DMS153 treated with DMSO at 0.1 percent for 48 hours (cell line): ENCODE data around the gene CHKA.

Experiments
- DNase-seq: peaks from one replicate; lab custom pipeline; 2025; ENCODE audit not compliant: unreplicated experiment; lab: John Stamatoyannopoulos, UW

Gene CHKA

DNA sequence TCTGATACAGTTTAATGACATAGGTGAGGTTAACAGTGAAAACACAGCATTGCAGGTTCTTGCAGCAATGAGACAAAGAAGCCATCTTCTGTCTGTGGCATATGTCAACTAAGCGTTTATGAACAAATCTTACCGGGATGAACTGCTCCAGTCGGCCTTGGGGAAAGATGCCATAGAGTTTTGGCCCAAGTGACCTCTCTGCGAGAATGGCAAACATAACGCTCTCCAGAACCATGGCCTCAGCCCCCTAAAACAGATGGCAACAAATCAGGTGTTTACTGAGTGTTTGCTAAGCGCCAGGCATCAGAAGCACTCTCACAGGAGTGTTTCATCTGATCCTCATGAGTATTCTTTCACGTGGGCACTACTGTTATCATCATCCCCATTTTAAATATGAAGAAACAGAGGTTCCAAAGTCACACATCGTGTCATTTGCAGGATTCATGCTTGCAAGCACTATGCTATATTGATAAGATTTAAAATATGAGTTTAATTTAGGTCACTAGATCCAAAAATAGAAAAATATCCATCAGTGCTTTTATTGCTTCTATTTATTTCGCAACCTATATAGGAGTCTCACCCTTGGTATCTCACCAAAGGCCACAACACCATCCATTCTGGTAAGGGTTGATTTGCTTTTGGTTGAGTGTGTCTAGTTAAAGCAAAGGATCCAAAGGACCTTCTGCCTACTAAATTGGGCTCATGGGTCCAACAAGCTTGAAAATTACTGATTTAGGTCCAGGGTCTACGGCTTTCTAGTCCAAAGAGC, 46.4 kb downstream of the CHKA start:
- DNase-seq, result no peak

DNA sequence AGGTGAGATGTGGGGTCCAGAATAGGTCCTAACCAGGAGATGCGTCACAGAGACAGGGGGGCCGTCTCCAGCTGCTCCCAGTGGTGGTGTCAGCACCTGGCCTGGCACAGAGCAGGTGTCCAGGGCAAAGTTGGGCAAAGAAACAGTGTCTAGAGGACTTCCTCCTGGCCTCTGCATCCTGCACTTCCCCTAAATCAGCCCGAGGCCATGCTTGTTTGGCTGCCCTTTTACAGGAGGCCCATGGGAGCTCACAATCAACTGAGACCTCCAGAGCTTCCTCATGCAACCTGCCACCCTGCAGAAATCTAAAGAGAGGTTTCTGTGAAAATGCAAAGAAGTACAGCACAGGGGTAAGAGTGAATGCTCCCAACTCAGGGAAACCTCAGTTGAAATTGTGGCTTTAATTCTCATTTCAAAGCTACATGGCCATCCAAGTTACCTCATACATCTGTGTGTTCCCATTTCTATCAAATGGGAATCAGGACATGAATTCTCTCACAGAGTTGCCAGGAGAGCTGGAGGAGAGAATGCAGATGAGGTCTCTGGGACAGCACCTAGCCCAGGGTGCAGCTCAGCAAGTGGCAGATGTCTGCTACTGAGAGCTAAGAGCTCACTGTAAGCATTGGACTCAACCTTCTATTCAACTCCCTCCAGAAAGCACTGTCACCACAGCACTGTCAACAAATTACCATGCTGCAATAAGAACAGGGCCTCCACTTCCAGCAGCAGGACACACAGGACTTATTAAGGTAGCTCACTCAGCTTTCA, 49.7 kb downstream of the CHKA start:
- no peak for DNase-seq

DNA sequence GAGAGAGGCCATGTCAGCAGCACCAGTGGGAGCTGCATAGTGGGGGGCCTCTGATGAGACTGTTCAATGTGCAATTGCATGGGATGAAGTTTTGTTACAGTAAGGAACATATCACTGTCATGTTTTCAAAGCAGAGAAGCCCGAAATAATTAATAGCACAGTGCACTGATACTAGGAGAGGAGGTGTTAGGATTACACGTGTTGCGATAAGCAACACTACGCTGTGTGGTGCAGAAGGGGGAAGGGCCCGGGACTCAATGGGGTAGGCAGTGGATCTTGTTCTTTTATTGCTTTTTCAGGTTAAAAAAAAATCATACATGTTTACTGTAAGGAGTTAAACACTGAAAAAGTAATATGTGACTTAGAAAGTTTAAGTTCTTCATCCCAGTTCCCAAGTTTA, 53.2 kb downstream of the CHKA start:
- DNase-seq, result no peak

DNA sequence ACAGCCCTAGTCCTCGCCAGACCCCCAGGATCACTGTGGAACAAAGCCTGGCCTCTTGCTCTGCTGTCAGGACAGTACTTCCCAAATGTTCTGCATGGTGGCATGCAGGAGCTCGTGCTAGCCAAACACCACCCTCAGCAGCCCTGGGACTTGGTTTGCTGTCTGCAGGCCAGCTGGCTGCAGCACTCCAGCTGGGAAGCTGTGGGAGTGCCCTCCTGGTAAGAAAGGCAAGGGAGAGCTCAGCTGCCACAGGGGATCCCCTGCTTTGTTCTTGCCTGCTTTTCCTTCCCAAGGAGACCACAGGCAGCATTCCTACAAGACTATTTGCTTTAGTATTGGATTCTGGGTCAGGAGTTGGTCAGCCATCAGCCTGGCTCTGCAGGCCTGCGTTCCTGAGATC, 54.4 kb downstream of the CHKA start:
- DNase-seq, result no peak

DNA sequence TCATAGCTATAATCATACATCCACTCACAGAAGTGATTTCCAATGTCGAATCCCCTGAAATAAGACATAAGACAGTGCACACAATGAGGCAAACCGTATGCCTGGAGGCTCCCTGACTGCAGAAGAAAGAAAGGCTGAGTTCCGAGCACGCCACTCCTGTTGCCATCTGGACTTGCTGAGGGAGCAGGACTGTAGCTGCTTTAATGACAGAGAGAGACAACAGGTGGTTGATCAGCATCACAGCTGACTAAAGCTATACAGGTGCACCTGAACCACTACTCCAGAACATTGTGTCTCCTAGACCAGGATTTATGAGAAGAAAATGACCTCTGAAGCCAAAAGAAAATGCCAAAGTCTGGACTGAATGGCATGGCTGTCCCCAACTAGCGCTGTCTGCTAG, 55.3 kb downstream of the CHKA start:
- no peak for DNase-seq

DNA sequence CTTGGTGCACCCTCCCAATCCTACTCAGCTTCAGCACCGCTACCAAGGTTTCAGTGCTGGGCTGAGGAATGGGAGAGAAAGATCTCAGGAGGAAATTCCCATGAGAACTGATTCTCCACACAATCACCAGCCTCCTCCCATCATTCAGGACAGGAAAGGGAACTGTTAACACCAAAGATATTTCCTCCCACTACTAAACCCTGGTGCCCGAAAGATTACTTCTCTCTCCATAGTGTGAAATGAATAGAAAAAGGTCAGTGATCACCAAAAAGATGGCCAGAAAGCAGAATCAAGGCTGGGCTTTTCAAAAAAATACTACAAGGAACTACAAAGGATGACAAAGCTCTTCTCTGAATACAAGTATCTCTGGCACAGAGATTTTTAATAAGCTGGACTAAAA, 56.3 kb downstream of the CHKA start:
- no peak for DNase-seq

DNA sequence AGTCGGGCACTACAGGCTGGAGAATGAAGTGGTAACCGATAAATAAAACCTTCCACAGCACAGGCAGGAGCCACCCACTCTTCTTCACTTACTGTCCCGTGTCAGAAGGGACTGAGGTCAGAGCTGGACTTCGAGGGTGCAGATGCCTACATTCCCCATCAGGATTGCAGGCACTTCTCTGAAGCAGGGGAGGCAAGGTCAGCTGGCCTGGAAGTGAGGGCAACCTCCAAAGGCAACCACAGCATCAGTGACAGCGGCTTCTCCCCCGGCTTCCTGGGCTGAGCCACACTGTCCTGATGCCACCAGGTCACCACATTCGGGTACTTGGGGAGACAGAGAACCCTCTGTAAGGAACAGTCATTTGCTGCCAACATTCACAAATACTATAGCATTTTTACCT, 59.7 kb downstream of the CHKA start:
- DNase-seq, result no peak

DNA sequence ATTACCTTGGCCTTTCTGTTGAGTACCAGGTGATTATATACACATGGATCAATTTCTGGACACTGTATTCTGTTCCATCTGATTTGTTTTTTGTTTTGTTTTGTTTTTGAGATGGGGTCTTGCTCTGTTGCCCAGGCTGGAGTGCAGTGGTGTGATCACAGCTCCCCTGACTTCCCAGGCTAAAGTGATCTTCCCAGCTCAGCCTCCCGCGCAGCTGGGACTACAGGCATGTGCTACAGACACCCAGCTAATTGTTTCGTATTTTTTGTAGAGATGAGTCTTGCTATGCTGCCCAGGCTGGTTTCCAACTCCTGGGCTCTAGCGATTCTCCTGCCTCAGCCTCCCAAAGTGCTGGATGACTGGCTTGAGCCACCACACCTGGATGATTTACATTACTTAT, 63.4 kb downstream of the CHKA start:
- no peak for DNase-seq

DNA sequence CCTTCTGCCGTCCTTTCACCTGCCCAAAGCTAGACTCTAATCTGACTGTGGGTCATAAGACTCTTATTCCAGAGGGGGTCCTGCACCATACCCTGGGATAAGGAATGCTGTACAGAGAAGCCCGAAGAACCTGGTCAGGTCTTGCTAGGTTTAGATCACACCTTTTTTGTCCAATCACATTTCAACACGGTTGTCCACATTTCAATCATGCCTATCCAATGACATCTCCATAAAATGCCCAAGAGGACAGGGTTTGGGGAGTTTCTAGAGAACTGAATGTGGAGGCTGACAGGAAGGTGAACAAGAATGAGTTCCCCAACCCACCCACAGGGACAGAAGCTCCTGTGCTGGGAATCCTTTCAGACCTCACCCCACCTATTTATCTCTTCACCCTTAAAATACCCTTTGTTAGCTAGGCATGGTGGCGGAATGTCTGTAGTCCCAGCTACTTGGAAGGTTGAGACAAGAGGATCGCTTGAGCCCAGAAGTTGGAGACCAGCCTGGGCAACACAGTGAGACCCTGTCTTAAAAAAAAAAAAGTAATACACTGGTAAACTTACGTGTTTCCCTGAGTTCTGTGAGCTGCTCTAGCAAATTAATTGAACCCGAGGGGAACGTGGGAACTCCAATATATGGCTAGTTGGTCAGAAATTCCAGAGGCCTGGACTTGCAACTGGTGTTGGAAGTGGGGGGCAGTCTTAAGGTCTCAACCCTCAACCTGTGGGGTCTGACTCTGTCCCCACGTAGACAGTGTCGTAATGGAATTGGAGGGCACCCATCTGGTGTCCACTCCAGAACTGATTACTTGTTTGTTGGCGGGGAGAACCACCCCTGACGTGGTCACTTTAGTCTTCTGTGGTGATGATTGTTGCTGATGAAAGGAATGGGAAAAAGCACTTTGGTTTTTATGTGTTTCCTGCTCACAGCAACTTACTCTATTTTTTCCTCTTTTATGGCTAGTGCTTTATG, 64.6 kb downstream of the CHKA start:
- DNase-seq, result no peak

DNA sequence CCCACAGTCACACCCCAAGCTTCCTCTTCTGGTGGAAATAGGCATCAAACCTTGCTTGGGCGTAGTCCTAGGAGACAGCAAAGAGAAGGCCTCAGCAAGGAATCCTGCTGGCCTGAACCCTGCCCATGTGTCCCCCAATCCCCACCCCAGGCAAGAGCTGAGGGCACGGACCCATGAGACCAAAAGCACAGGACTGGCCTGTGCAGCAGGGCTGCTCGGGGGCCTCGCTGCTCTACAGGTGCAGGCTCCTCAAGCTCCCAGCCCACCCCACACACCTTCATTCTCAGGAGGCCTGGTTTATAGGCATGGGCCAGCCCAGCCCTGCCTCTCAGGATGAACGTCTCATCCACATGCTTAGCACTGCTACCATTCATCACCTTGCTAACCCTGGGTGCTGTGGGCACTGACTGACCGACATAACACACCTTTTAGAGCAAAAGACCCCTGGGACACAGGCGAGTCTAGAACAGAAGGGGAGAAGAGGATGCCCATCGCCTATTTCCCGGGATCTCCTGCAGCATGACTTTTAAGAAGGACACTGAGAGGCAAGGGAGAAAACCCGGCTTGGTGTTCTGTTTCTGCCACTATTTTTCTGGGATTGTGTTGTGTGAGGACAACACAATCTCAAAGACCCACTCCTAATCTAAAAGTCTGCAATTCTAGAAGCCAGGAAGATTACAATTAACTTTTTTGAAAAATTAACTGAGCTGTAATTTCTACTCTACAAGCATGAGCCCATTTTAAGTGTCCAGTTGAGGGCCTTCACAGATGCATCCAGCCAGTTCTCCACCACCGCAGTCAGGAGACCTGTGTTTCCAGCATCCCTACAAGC, 67.0 kb downstream of the CHKA start:
- no peak for DNase-seq

DNA sequence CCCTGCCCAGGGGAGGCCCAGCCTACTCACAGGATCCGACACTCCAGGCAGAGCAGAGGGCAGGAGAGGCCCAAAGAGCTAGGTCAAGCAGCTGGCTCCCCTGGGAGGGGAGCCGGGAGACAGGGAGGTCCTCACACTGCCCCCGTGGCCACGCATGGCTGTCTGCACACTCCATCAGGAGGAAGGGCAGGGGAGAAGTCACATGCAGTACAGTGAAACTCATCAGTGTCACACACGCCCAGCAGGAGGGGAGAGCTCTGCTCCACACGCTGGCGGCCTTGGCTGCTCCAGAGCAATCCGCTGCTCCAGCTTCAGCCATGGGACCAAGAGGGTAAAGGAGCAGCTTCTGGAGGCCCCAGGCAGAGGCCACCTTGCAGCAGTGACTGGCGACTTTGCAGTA, 68.1 kb downstream of the CHKA start:
- no peak for DNase-seq

DNA sequence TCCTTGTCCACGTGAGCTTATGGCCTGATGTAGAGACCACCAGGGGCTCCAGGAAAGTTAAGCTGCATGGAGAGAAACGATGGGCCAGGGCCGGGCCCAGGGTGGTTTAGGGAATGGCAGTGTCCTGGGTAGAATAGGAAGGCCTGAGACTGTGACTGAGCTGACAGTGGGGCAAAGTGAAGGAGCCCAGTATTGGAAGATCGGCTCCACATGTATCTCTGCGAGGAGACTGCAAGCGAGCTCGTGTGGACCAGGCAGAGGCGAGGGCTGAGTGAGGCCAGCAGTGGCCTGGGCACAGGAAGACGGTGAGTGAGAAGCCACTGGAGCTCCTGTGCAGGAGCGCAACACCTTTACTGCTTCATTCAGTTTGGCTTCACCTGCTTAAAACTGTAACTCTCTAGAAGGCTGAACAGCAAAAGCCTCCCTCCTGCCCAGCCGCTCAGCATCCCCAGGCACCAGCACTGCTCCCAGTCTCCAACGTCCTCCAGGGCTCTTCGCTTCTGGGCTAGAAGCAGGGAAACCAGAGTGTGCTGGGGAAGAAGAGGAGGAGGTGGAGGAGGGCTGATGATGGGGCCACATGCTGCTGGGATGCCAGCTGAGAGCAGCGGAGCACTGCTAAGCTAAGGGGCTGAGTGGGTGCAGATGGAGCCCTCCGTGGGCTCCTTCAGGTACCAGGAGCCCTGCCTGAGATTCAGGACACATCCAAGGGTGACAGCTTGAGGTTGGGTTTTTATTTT, 68.9 kb downstream of the CHKA start:
- DNase-seq, result no peak

DNA sequence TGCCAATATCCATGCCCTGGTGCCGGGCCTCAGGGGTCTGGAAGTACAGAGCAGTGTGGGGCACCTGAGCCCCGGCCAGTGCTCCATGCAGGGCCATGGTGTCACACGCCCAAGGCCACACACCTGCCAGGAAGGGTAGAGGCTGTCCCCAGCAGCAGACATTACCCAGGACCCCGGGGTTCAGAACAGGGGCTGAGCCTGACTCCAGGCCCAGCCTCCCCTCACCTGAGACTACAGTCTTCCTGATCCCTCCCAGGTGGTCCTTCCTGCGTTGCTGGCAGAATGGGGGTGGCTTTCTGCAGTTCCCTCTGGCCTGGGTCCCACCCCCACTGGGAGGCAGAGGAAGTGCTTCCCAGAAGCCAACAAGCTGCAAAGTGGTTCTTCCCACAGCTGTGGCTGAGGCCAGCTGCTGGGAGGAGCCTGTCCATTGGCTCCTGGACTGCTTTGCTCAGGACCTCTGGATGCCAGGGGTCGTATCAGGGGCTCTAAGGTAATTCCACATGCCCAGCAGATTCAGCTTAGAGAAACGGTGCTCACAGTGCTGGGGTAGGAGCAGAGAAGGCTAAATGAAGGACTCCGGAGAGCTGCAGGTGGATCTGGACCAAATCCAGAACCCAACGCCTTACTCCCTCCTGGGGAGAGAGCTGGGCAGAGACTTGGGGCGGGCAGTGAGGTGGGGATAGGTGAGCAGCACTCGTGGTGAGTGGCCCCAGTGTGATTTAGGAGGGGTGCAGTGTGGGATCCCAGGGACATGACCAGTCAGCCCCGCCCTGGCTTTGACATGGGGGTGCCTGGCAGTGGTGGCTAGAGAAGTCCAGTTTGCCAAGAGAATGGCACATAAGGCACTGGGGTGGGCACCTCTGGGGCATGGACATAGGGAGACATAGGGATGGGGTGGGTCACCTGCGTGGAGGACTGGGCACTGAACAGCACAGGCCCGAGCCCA, 69.7 kb downstream of the CHKA start:
- no peak for DNase-seq

DNA sequence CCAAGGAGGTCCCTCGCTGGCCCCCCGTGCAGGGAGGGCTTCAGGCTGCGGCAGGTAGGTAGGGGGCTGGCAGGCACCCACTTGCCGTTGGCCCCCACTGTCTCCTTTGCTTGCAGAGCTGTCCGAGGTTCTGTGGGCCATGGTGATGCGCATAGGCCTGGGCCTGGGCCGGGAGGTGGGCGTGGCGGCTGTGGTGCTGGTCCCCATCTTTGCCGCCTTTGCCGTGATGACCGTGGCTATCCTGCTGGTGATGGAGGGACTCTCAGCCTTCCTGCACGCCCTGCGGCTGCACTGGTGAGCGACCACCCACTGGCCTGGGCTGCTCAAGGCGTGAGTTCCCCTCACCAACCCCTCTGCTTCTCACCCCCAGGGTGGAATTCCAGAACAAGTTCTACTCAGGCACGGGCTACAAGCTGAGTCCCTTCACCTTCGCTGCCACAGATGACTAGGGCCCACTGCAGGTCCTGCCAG, 70.8 kb downstream of the CHKA start:
- no peak for DNase-seq

DNA sequence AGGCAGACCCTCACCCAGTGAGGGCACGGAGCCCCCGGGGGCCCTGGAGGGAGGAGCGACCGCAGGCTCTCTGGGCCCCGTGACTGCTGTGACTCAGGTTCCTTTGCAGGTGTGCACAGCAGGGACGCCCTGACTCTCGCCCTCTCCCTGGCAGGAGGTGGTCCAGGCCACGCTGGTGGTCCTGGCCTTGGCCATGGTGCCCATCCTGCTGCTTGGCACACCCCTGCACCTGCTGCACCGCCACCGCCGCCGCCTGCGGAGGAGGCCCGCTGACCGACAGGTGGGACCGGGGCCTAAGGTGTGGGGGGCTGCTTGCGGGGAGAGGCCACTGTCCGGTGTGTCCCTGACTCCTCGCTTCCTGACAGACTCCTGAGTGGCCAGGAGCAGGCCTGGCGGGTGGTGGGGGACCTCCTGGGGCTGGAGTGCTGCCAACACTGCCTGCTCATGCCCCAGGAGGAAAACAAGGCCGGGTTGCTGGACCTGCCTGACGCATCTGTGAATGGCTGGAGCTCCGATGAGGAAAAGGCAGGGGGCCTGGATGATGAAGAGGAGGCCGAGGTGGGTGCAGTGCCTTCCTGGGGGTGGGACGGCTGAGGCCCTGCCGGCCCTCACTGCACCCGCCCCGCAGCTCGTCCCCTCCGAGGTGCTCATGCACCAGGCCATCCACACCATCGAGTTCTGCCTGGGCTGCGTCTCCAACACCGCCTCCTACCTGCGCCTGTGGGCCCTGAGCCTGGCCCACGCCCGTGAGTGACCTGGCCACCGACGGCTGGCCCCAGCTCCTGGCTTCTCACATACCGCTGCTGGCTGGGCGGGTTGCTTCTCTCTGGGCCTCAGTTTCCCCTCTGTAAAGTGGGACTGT, 71.4 kb downstream of the CHKA start:
- no peak for DNase-seq

DNA sequence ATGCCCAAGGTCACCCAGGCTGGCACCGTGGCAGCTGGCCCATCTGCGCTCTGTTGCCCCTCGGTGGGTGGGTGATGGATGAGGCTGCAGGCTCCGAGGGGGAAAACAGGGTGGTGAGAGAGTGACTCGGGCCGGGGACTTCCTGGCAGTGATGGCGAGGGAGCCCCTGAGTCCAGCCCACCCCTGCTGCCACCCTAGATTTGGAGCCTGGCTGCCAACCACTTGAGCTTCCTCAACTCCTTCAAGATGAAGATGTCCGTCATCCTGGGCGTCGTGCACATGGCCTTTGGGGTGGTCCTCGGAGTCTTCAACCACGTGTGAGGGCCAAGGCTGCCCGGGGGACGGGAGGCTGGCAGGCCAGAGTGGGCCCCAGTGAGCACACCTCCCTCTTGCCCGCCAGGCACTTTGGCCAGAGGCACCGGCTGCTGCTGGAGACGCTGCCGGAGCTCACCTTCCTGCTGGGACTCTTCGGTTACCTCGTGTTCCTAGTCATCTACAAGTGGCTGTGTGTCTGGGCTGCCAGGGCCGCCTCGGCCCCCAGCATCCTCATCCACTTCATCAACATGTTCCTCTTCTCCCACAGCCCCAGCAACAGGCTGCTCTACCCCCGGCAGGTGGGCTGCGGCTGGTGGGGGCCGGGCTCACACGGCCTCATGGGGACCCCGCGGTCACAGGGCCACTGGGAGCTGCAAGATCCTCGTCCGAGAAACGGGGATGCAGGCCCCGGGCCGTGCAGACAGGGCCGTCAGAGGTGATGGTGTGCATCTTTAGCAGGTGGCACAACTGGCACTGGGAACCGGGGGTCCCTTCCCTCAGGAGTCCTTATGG, 72.3 kb downstream of the CHKA start:
- no peak for DNase-seq
